SK-N-MC (cell line): ENCODE measurements around the gene SKOR1.
A peak's percentile ranks its signal among the peaks of the same experiment; 100 is the strongest.

Experiments
- DNase-seq: peaks from one replicate; pipeline ENCODE4 v3.0.0-alpha.2; 2011; ENCODE audit warnings: low read depth, low spot score
- H3K27ac ChIP-seq: fragments of 200-600 bp; sonication (generic); 2 replicates; pipeline ENCODE4 v1.5.1; 2016; ENCODE audit warnings: mixed run types
- H3K36me3 ChIP-seq: fragments of 200-600 bp; sonication (generic); 2 replicates; pipeline ENCODE4 v1.6.1; 2017; ENCODE audit warnings: antibody characterized with exemption, low read length, mixed read lengths; ENCODE audit not compliant: insufficient read depth
- H3K4me3 ChIP-seq: fragments of 200-600 bp; sonication (generic); 2 replicates; pipeline ENCODE4 v1.5.1; 2016
- H3K9ac ChIP-seq: fragments of 200-600 bp; sonication (generic); 2 replicates; pipeline ENCODE4 v1.8.0; 2017; ENCODE audit warnings: mixed run types, mixed read lengths; ENCODE audit not compliant: insufficient read length
- H3K9me3 ChIP-seq: fragments of 200-600 bp; sonication (generic); 2 replicates; pipeline ENCODE4 v1.6.1; 2017; ENCODE audit warnings: low read depth, mild to moderate bottlenecking, antibody characterized with exemption, low read length, moderate library complexity, mixed read lengths
- EZH2 ChIP-seq: fragments of 200-600 bp; sonication (generic); IDR thresholded peaks from one replicate; pipeline ENCODE4 v1.6.1; 2017; ENCODE audit warnings: antibody characterized with exemption
- FOXP2 ChIP-seq: optimal IDR thresholded peaks from 2 replicates; pipeline ENCODE3; 2011; ENCODE audit warnings: mild to moderate bottlenecking, moderate library complexity; ENCODE audit not compliant: insufficient read depth; ENCODE audit errors: extremely low read length, control extremely low read depth
- POLR2AphosphoS5 ChIP-seq: IDR thresholded peaks from 2 replicates; pipeline ENCODE4 v1.6.1; 2012; ENCODE audit warnings: mild to moderate bottlenecking, low read depth, low read length, borderline replicate concordance

SKOR1 gene

GRCh38 chr15:67850994-67851571 lies 25.8 kb downstream of the SKOR1 start:
- no peak overlapping the region for H3K9ac ChIP-seq
- TF ChIP-seq FOXP2 (no peak), POLR2AphosphoS5 (no peak), EZH2 (no peak)

GRCh38 chr15:67852418-67852817 lies 27.1 kb downstream of the SKOR1 start:
- H3K36me3 ChIP-seq = no peaks in the 10 kb centered on the region
- no peaks in the 10 kb centered on the region for H3K9me3 ChIP-seq
- no peak overlapping the region for H3K9ac ChIP-seq
- H3K27ac ChIP-seq = no peak overlapping the region
- H3K4me3 ChIP-seq = no peak overlapping the region
- TF ChIP-seq POLR2AphosphoS5 = no peak
- TF ChIP-seq FOXP2 = no peak
- no peak for TF ChIP-seq EZH2
- DNase-seq = no peak

More at GRCh38 chr15:67850994-67851571, 25.8 kb downstream of the SKOR1 start:
- no peak overlapping the region for H3K27ac ChIP-seq
- H3K36me3 ChIP-seq = no peaks in the 10 kb centered on the region
- H3K9me3 ChIP-seq = no peaks in the 10 kb centered on the region
- no peak for DNase-seq
- H3K4me3 ChIP-seq = no peak overlapping the region

- H3K27ac ChIP-seq = no peak overlapping the region
- H3K9me3 ChIP-seq = no peaks in the 10 kb centered on the region
- no peak for DNase-seq
- no peak overlapping the region for H3K9ac ChIP-seq
- no peaks in the 10 kb centered on the region for H3K36me3 ChIP-seq
- no peak overlapping the region for H3K4me3 ChIP-seq
- no peak for TF ChIP-seq POLR2AphosphoS5
- no peak for TF ChIP-seq EZH2
- no peak for TF ChIP-seq FOXP2
These were observed 28.1 kb downstream of the SKOR1 start for GRCh38 chr15:67853454-67853853.

- H3K27ac ChIP-seq = no peak overlapping the region
- H3K36me3 ChIP-seq = no peaks in the 10 kb centered on the region
- H3K4me3 ChIP-seq = no peak overlapping the region
- H3K9me3 ChIP-seq = no peaks in the 10 kb centered on the region
- H3K9ac ChIP-seq = no peak overlapping the region
- no peak for DNase-seq
- no peak for TF ChIP-seq FOXP2
- no peak for TF ChIP-seq POLR2AphosphoS5
- no peak for TF ChIP-seq EZH2
These were observed 29.0 kb downstream of the SKOR1 start for GRCh38 chr15:67854358-67854757.

- Histone ChIP-seq H3K36me3 (no peaks in the 10 kb centered on the region), H3K9ac (no peak overlapping the region), H3K9me3 (no peaks in the 10 kb centered on the region), H3K27ac (no peak overlapping the region), H3K4me3 (no peak overlapping the region)
- TF ChIP-seq FOXP2 (no peak), POLR2AphosphoS5 (no peak), EZH2 (no peak)
- DNase-seq = no peak
These were observed 30.5 kb downstream of the SKOR1 start for GRCh38 chr15:67855842-67856241.

GRCh38 chr15:67857220-67857619 lies 31.9 kb downstream of the SKOR1 start:
- TF ChIP-seq FOXP2 (no peak), POLR2AphosphoS5 (no peak), EZH2 (no peak)
- H3K27ac ChIP-seq = no peak overlapping the region
- no peak for DNase-seq

GRCh38 chr15:67859331-67859946 lies 34.1 kb downstream of the SKOR1 start:
- Histone ChIP-seq H3K9me3 (no peaks in the 10 kb centered on the region), H3K9ac (peak overlapping the region; percentile 20), H3K4me3 (no peak overlapping the region), H3K27ac (no peak overlapping the region), H3K36me3 (no peaks in the 10 kb centered on the region)
- TF ChIP-seq POLR2AphosphoS5 = no peak
- TF ChIP-seq FOXP2 = no peak
- no peak for TF ChIP-seq EZH2
- no peak for DNase-seq

More at GRCh38 chr15:67857220-67857619, 31.9 kb downstream of the SKOR1 start:
- Histone ChIP-seq H3K36me3 (no peaks in the 10 kb centered on the region), H3K4me3 (no peak overlapping the region), H3K9ac (no peak overlapping the region), H3K9me3 (no peaks in the 10 kb centered on the region)

GRCh38 chr15:67861983-67862382 lies 36.7 kb downstream of the SKOR1 start:
- Histone ChIP-seq H3K27ac (no peak overlapping the region), H3K36me3 (no peaks in the 10 kb centered on the region), H3K9me3 (no peaks in the 10 kb centered on the region), H3K4me3 (no peak overlapping the region), H3K9ac (no peak overlapping the region)
- DNase-seq = no peak
- no peak for TF ChIP-seq EZH2
- no peak for TF ChIP-seq POLR2AphosphoS5
- TF ChIP-seq FOXP2 = no peak
